ENCODE results near the gene SNRPA. TPM values are rescaled to one million over a fixed set of nuclear protein-coding genes. Genes with fewer than 3 reads are reported as not detected.
A peak's percentile ranks its signal among the peaks of the same experiment; 100 is the strongest.

SNRPA gene
- polyA plus RNA-seq, 3 donors = 27.9 to 78.3 (median 44.2) TPM

GRCh38 chr19:40737102-40737644 is 13.8 kb upstream of the SNRPA start:
- intact Hi-C loops (cut with micrococcal nuclease) = no loop called here
- H3K4me2 ChIP-seq (replicated peaks; ENCODE audit: extremely low read depth, low read length, poor library complexity, severe bottlenecking) = no peak overlapping the region
- no peaks in the 10 kb centered on the region for H3K4me1 ChIP-seq (ENCODE audit: control insufficient read depth in 1 of 2, insufficient read depth in 2 of 2, low read length in 2 of 2)
- H3K36me3 ChIP-seq (replicated peaks in 1 of 2; ENCODE audit: control insufficient read depth in 1 of 2, insufficient read depth in 2 of 2, low read length in 2 of 2) = peaks cover 72 to 83% of the 10 kb centered on the region in 2 donors
- no peak overlapping the region for H2AFZ ChIP-seq (ENCODE audit: insufficient read depth, low read depth, low read length, poor library complexity, severe bottlenecking)
- H4K20me1 ChIP-seq (ENCODE audit: insufficient read depth, low read length) = no peaks in the 10 kb centered on the region
- no peak overlapping the region for H3K4me3 ChIP-seq (replicated peaks in 1 of 3; ENCODE audit: low read depth in 2 of 3, low read length in 3 of 3)
- Mint-ChIP-seq H3K4me3 (no peak overlapping the region), H3K9me3 (peaks cover 0 to 3% (median 0%) of the 10 kb centered on the region in 7 donors), H3K36me3 (peaks cover 76 to 88% of the 10 kb centered on the region in 2 donors), H3K4me1 (peaks cover 4% of the 10 kb centered on the region), H3K27ac (peak overlapping the region in 1 of 7 donors; percentile 15), H3K27me3 (ENCODE audit: low read depth in 3 of 3) (peaks cover 0 to 2% (median 0%) of the 10 kb centered on the region in 3 donors)
- H3K27me3 ChIP-seq (ENCODE audit: control insufficient read depth in 2 of 2, insufficient read depth in 2 of 2, low read length in 2 of 2) = no peaks in the 10 kb centered on the region
- H3K79me2 ChIP-seq (ENCODE audit: insufficient read depth, low read length) = no peaks in the 10 kb centered on the region
- no peak overlapping the region for H3K27ac ChIP-seq (ENCODE audit: low read depth in 1 of 2, low read length in 2 of 2)
- no peaks in the 10 kb centered on the region for H3K9me3 ChIP-seq (replicated peaks in 1 of 2; ENCODE audit: control insufficient read depth in 1 of 2, insufficient read depth in 1 of 2, low read length in 2 of 2)
- H3K9ac ChIP-seq (ENCODE audit: insufficient read depth, low read length, poor library complexity, severe bottlenecking) = no peak overlapping the region
- WGBS (ENCODE audit: insufficient coverage) = 96% methylated on average over 7 of the region's 9 CpGs
- DNase-seq = no peak
- TF ChIP-seq, protein P1, sequence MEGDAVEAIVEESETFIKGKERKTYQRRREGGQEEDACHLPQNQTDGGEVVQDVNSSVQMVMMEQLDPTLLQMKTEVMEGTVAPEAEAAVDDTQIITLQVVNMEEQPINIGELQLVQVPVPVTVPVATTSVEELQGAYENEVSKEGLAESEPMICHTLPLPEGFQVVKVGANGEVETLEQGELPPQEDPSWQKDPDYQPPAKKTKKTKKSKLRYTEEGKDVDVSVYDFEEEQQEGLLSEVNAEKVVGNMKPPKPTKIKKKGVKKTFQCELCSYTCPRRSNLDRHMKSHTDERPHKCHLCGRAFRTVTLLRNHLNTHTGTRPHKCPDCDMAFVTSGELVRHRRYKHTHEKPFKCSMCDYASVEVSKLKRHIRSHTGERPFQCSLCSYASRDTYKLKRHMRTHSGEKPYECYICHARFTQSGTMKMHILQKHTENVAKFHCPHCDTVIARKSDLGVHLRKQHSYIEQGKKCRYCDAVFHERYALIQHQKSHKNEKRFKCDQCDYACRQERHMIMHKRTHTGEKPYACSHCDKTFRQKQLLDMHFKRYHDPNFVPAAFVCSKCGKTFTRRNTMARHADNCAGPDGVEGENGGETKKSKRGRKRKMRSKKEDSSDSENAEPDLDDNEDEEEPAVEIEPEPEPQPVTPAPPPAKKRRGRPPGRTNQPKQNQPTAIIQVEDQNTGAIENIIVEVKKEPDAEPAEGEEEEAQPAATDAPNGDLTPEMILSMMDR (IDR thresholded peaks at IDR 0.05) = no peak

- H3K36me3 Mint-ChIP-seq = peaks cover 61 to 81% of the 10 kb centered on the region in 2 donors
- TF ChIP-seq, protein P1 (IDR thresholded peaks at IDR 0.05) = no peak
- H3K4me3 Mint-ChIP-seq = no peak overlapping the region
- no peak for DNase-seq
- peaks cover 4% of the 10 kb centered on the region for H3K4me1 Mint-ChIP-seq
- Histone ChIP-seq H3K9me3 (replicated peaks in 1 of 2; ENCODE audit: control insufficient read depth in 1 of 2, insufficient read depth in 1 of 2, low read length in 2 of 2) (no peaks in the 10 kb centered on the region), H2AFZ (ENCODE audit: insufficient read depth, low read depth, low read length, poor library complexity, severe bottlenecking) (no peak overlapping the region), H3K4me1 (ENCODE audit: control insufficient read depth in 1 of 2, insufficient read depth in 2 of 2, low read length in 2 of 2) (no peaks in the 10 kb centered on the region), H3K4me2 (replicated peaks; ENCODE audit: extremely low read depth, low read length, poor library complexity, severe bottlenecking) (no peak overlapping the region), H3K79me2 (ENCODE audit: insufficient read depth, low read length) (no peaks in the 10 kb centered on the region), H3K27me3 (ENCODE audit: control insufficient read depth in 2 of 2, insufficient read depth in 2 of 2, low read length in 2 of 2) (no peaks in the 10 kb centered on the region), H4K20me1 (ENCODE audit: insufficient read depth, low read length) (no peaks in the 10 kb centered on the region), H3K9ac (ENCODE audit: insufficient read depth, low read length, poor library complexity, severe bottlenecking) (no peak overlapping the region), H3K27ac (ENCODE audit: low read depth in 1 of 2, low read length in 2 of 2) (no peak overlapping the region), H3K36me3 (replicated peaks in 1 of 2; ENCODE audit: control insufficient read depth in 1 of 2, insufficient read depth in 2 of 2, low read length in 2 of 2) (peaks cover 60 to 71% of the 10 kb centered on the region in 2 donors), H3K4me3 (replicated peaks in 1 of 3; ENCODE audit: low read depth in 2 of 3, low read length in 3 of 3) (no peak overlapping the region)
- H3K27me3 Mint-ChIP-seq (ENCODE audit: low read depth in 3 of 3) = peaks cover 0 to 3% (median 0%) of the 10 kb centered on the region in 3 donors
- H3K27ac Mint-ChIP-seq = peak overlapping the region in 2 of 7 donors; percentile 11 to 37
- 98% methylated on average over 19 of the region's 22 CpGs for WGBS (ENCODE audit: insufficient coverage)
- intact Hi-C loops (cut with micrococcal nuclease) = no loop called here
- H3K9me3 Mint-ChIP-seq = peaks cover 0 to 3% (median 0%) of the 10 kb centered on the region in 7 donors
Measured at GRCh38 chr19:40739030-40739839, 11.8 kb upstream of the SNRPA start.

Measured in CD14-positive monocyte (primary cell).